D721Med (cell line): ENCODE measurements around the gene NHERF1.

Experiments
- DNase-seq: peaks from one replicate; pipeline ENCODE4 v3.0.0; 2011; ENCODE audit warnings: low spot score; ENCODE audit not compliant: insufficient read length
- FAIRE-seq: peaks from 2 replicates; lab custom pipeline; 2011; peaks lifted over from hg19 to GRCh38; lab: Jason Lieb, UNC
- CTCF ChIP-seq: IDR thresholded peaks from 2 replicates; pipeline ENCODE4 v1.5.1; 2012; ENCODE audit warnings: mild to moderate bottlenecking, control low read depth; ENCODE audit not compliant: insufficient read depth; ENCODE audit errors: missing control alignments

NHERF1 gene

GRCh38 chr17:74795327-74796020, 47.0 kb downstream of the NHERF1 start:
- no peak for TF ChIP-seq CTCF
- no peak for DNase-seq
- FAIRE-seq, result no peak

DNA sequence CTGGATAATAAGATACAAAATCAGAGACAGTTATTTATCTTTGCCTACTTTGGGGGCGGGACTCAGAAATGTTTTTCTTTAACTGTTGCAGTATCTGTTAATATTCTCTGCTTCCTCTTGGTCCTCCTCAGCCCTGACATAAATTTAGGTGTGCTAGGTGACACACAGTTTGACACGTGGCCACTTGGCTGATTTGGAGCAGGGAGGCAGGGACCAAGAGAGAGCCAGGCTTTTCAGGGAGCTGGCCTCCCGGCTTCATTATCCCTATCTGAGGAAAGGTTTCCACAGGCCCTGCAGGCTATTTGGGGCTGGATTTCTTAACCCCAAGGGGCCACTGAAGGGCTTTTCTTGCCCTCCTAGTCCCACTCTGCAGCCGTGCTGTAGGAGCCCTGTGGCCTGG, 47.8 kb downstream of the NHERF1 start:
- TF ChIP-seq CTCF, result no peak
- DNase-seq (no peak), FAIRE-seq (no peak)

DNA sequence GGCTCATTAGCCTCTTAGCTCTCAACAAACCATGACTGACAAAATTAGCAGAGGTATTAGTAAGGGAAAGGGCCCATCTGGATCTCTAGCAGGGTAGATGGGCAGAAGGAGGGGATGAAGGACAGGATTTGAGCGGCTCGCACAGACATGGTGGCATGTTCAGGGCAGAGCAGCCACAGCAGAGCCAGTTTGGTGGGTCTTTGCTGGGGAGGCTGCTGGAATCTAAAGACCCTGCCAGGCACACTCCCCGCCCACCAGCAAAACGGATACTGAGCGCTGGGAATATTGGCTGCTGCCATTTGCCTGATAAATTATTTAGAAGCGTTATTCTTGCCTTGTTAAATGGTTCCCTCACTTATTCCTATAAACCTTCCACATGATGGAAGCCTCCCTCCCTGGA, 48.4 kb downstream of the NHERF1 start:
- DNase-seq (no peak), FAIRE-seq (no peak)
- TF ChIP-seq CTCF, result no peak

DNA sequence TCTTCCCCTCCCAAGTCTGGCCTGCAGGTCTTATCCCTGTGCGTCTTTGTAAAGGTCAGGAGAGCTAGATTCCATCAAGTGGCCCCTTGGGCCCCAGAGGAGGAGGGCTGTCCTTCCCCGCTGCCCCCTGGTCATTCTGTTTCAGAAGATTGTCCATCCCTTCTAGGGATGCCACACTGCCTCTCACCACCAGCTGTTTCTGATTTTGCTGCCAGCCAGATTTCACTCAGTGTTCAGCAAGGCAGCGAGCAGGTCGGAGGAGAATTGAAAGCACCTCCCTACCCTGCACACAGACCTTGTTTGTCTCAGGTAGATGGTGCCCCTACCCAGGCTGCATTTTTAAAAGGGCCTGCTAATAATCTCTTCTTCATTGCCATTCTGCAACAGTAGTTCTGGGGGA, 49.4 kb downstream of the NHERF1 start:
- DNase-seq (no peak), FAIRE-seq (no peak)
- no peak for TF ChIP-seq CTCF

DNA sequence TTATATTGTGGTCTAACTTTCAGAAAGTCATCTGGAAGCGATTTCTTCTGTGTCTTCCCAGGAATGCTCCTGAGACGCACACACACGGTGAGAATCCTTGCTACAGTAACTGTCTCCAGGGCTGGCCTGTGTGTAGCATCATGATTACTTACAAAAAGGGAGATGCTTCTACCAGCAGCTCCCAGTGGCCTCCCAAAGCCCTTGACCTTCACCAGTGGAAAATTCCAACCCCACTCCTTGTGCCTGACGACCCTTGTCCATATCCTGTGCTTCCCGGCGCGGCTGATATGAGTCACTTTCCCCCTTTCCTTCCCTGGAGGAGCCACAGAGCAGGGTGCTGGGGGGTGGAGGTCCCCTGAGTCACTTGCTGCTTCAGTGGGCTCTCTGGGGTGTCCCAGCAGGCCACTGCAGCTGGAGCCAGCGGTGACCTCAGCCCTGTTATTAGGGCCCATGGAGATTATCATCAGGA, 49.8 kb downstream of the NHERF1 start:
- DNase-seq (no peak), FAIRE-seq (no peak)
- no peak for TF ChIP-seq CTCF

DNA sequence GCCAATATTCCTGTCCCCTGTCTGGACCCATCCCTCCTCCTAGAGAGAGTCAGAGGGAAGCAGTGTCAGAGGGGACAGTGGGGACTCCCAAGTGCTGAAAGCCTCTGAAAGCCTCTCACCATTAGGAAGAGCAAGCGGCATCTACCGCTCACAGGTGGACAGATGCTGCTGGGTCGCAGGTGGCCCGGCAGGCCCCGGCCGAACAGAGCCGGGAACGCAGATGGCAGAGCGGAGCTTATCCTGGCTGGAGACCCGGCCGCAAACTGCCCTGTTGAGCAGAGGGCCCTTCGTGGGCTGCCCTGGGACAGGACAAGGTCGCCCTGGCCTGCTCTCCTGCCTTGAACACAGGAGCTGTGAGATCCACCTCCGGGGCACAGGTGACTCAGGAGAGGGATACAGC, 50.7 kb downstream of the NHERF1 start:
- DNase-seq (no peak), FAIRE-seq (no peak)
- no peak for TF ChIP-seq CTCF

- FAIRE-seq, result no peak
- TF ChIP-seq CTCF, result no peak
Measured at GRCh38 chr17:74800531-74800930, 52.1 kb downstream of the NHERF1 start.

More at GRCh38 chr17:74800531-74800930, 52.1 kb downstream of the NHERF1 start:
- no peak for DNase-seq
